ENCODE measurements around the gene PPP3CA. TPM values are rescaled to one million over a fixed set of nuclear protein-coding genes. Genes with fewer than 3 reads are reported as not detected.
"Not testable (repeated sequence)": the region's sequence is repeated elsewhere in the genome, so short reads cannot be mapped to it uniquely, and the experiment has no call there.

Gene PPP3CA
- total RNA-seq, 4 donors from 2014 or later, result 28.7 to 51.7 (median 39.0) TPM

DNA sequence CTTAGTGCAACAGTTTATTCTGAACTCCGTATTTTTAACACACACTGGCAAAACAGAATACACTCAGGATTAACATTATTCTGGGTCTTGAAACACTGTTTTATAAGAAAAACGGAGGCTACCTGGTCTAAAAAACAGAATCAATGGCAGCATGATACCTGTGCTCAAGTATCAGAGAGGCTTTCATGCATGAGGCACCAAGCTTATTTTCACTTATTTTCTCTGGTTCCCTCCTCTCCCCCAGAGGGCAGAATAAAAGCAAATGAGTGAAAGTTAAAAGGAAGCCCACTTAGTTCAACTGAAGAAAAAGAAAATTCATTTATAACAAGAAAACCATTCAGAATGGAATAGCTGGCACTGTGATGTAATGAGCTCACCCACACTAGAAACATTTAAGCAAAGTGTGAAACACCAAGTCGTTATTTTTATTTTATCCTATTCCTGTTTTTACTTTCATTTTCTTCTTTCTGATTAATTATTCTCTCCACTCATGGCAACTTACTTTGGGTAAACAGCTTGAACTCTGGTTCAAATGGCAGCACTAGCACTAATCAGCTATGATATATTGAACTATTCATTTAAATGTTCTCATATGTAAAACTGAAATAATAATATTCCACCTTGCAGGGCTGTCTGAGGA lies 211.8 kb downstream of the PPP3CA start:
- H3K27ac ChIP-seq, result no peak overlapping the region
- peaks cover 15% of the 10 kb centered on the region for H3K4me1 ChIP-seq
- whole genome bisulfite sequencing, result 58% methylated on average over 3 of the region's 3 CpGs
- peak overlapping the region; percentile 18 for H3K4me3 ChIP-seq
- no peaks in the 10 kb centered on the region for H3K27me3 ChIP-seq
- no peaks in the 10 kb centered on the region for H3K36me3 ChIP-seq
- DNase-seq (ENCODE audit: low spot score in 2 of 2), result no peak
- peaks cover 4% of the 10 kb centered on the region for H3K9me3 ChIP-seq
- TF ChIP-seq POLR2A (IDR thresholded peaks at IDR 0.05) (no peak), POLR2AphosphoS5 (IDR thresholded peaks at IDR 0.05) (no peak), EP300 (IDR thresholded peaks at IDR 0.05) (no peak)
- TF ChIP-seq, protein P1, sequence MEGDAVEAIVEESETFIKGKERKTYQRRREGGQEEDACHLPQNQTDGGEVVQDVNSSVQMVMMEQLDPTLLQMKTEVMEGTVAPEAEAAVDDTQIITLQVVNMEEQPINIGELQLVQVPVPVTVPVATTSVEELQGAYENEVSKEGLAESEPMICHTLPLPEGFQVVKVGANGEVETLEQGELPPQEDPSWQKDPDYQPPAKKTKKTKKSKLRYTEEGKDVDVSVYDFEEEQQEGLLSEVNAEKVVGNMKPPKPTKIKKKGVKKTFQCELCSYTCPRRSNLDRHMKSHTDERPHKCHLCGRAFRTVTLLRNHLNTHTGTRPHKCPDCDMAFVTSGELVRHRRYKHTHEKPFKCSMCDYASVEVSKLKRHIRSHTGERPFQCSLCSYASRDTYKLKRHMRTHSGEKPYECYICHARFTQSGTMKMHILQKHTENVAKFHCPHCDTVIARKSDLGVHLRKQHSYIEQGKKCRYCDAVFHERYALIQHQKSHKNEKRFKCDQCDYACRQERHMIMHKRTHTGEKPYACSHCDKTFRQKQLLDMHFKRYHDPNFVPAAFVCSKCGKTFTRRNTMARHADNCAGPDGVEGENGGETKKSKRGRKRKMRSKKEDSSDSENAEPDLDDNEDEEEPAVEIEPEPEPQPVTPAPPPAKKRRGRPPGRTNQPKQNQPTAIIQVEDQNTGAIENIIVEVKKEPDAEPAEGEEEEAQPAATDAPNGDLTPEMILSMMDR (IDR thresholded peaks at IDR 0.05), result no peak

DNA sequence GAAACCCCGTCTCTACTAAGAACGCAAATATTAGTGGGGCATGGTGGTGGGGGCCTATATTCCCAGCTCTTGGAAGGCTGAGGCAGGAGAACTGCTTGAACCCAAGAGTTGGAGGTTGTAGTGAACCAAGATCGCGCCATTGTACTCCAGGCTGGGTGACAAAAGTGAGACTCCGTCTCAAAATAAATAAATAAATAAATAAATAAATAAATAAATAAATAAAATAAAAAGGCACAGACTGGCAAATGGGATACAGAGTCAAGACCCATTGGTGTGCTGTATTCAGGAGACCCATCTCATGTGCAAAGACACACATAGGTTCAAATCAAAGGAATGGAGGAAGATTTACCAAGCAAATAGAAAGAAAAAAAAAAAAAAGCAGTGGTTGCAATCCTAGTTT lies 216.3 kb downstream of the PPP3CA start:
- peaks cover 26% of the 10 kb centered on the region for H3K4me1 ChIP-seq
- not testable (repeated sequence) for H3K36me3 ChIP-seq; H3K27ac ChIP-seq; H3K4me3 ChIP-seq; DNase-seq (ENCODE audit: low spot score in 2 of 2); H3K27me3 ChIP-seq; H3K9me3 ChIP-seq
- 98% methylated on average over 5 of the region's 5 CpGs for WGBS

GRCh38 chr4:101128898-101129297 lies 218.4 kb downstream of the PPP3CA start:
- H3K4me3 ChIP-seq; H3K9me3 ChIP-seq; H3K27ac ChIP-seq; DNase-seq (ENCODE audit: low spot score in 2 of 2); H3K36me3 ChIP-seq; H3K27me3 ChIP-seq: not testable (repeated sequence)
- peaks cover 32% of the 10 kb centered on the region for H3K4me1 ChIP-seq
- WGBS, result 100% methylated on average over 1 of the region's 1 CpG

- Histone ChIP-seq H3K4me1 (peaks cover 32% of the 10 kb centered on the region), H3K9me3 (no peaks in the 10 kb centered on the region), H3K27me3 (no peaks in the 10 kb centered on the region), H3K27ac (no peak overlapping the region), H3K36me3 (no peaks in the 10 kb centered on the region), H3K4me3 (no peak overlapping the region)
- TF ChIP-seq EP300 (IDR thresholded peaks at IDR 0.05), result no peak
- TF ChIP-seq, protein P1 (IDR thresholded peaks at IDR 0.05), result no peak
- TF ChIP-seq POLR2AphosphoS5 (IDR thresholded peaks at IDR 0.05), result no peak
- TF ChIP-seq POLR2A (IDR thresholded peaks at IDR 0.05), result no peak
- WGBS, result 92% methylated on average over 4 of the region's 10 CpGs
- DNase-seq (ENCODE audit: low spot score in 2 of 2), result no peak
Measured at GRCh38 chr4:101128473-101128872, 218.9 kb downstream of the PPP3CA start.

DNA sequence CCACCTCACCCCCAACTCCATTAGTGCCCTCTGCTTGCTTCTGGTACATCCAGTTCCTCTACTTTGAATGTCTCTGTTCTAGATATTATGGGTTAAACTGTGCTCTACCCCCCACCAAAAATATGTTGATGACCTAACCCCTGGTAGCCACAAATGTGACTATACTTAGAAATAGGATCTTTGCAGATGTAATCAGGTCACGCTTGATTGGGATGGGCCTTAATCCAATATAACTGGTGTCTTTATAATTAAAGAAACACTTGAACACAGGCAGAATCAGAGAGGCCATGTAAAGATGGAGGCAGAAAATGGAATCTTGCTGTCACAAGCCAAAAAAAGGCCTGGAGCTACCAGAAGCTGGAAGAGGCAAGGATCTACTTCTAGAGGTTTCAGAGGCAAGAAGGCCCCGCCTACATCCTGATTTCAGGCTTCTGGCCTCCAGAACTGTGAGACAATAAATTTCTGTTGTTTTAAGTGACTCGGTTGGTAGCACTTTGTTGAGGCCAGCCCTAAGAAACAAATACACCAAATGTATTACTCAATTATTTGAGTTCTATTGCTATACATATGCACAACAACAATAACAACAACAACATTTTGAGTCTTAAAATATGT lies 220.0 kb downstream of the PPP3CA start:
- WGBS, result 76% methylated on average over 3 of the region's 3 CpGs
- TF ChIP-seq POLR2A (IDR thresholded peaks at IDR 0.05) (no peak), POLR2AphosphoS5 (IDR thresholded peaks at IDR 0.05) (no peak), EP300 (IDR thresholded peaks at IDR 0.05) (no peak)
- TF ChIP-seq, protein P1 (IDR thresholded peaks at IDR 0.05), result no peak
- peaks cover 26% of the 10 kb centered on the region for H3K4me1 ChIP-seq
- H3K9me3 ChIP-seq, result no peaks in the 10 kb centered on the region
- no peaks in the 10 kb centered on the region for H3K27me3 ChIP-seq
- H3K27ac ChIP-seq, result no peak overlapping the region
- H3K4me3 ChIP-seq, result no peak overlapping the region
- no peaks in the 10 kb centered on the region for H3K36me3 ChIP-seq
- no peak for DNase-seq (ENCODE audit: low spot score in 2 of 2)

GRCh38 chr4:101126059-101126458 lies 221.3 kb downstream of the PPP3CA start:
- WGBS, result 41% methylated on average over 1 of the region's 1 CpG
- Histone ChIP-seq H3K36me3 (no peaks in the 10 kb centered on the region), H3K9me3 (no peaks in the 10 kb centered on the region), H3K27ac (no peak overlapping the region), H3K4me1 (peaks cover 26% of the 10 kb centered on the region), H3K4me3 (no peak overlapping the region), H3K27me3 (no peaks in the 10 kb centered on the region)
- no peak for TF ChIP-seq EP300 (IDR thresholded peaks at IDR 0.05)
- no peak for TF ChIP-seq POLR2A (IDR thresholded peaks at IDR 0.05)
- no peak for DNase-seq (ENCODE audit: low spot score in 2 of 2)
